ENCODE results near the gene PTGDR2. TPM values are rescaled to one million over a fixed set of nuclear protein-coding genes. Genes with fewer than 3 reads are reported as not detected.

The PTGDR2 gene
- total RNA-seq, 2 experiments from 2014 or later, result 0.19 TPM; not detected in 1

DNA sequence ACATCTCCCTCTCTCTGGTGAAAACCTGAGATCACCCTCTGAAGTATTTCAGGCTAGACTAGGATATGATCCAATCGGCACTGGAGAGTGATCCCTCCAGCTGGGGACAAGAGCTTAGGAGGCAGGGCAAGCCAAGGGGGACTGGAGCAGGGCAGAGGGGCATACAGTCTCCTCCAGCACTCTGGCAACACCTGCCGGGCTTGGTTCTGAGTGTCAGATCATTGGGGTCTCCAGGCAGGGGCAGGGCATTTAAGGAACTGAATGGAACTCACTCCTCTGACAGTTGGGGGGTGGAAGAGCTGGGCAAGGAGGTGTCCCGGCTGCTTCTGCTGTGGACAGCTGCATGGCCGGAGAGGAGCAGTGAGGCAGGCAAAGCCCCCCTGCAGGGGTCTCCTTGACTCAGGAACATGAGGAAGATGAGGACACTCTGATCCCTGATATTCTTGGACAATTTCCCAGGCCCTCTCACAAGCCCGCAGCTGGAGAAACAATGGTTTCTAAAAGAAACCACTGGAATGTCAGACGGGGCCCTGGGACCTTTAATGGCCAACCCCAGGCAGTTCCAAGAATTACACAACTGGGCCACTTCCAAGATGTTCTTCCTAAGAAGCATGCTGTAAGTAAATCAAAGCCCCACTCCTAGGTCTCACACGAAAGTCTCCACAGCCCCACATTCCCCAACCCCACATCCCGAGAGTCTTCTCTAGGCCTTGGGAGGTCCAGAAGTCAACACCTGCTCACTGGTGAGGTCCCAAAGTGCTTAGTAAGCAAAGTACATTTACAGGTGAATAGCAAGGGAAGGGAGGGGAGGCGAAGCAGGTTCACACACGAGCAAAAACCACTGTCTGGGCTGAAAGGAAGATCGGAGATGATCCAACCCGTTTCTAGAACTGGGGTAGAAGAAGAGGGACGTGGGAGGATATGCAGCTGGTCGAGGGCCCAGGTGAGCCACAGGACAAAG, 15.0 kb downstream of the PTGDR2 start:
- intact Hi-C loops (cut with micrococcal nuclease; ENCODE audit: unreplicated experiment), result no loop called here
- CTCF ChIA-PET (ENCODE audit: unreplicated experiment), result no interaction called here
- H3K36me3 ChIP-seq (ENCODE audit: insufficient read depth, low read length), result peaks cover 22% of the 10 kb centered on the region
- POLR2A ChIA-PET, result no interaction called here
- no peaks in the 10 kb centered on the region for H3K9me2 ChIP-seq (ENCODE audit: insufficient read depth, low read length)
- H3K79me2 ChIP-seq (ENCODE audit: insufficient read depth, low read depth, low read length), result peaks cover 39% of the 10 kb centered on the region
- H3K9me3 ChIP-seq (ENCODE audit: low read length), result no peaks in the 10 kb centered on the region
- no peak overlapping the region for H3K27ac ChIP-seq (ENCODE audit: low read depth, low read length, poor library complexity, severe bottlenecking)
- DNase-seq (ENCODE audit: low spot score), result no peak
- TF ChIP-seq, protein P1, sequence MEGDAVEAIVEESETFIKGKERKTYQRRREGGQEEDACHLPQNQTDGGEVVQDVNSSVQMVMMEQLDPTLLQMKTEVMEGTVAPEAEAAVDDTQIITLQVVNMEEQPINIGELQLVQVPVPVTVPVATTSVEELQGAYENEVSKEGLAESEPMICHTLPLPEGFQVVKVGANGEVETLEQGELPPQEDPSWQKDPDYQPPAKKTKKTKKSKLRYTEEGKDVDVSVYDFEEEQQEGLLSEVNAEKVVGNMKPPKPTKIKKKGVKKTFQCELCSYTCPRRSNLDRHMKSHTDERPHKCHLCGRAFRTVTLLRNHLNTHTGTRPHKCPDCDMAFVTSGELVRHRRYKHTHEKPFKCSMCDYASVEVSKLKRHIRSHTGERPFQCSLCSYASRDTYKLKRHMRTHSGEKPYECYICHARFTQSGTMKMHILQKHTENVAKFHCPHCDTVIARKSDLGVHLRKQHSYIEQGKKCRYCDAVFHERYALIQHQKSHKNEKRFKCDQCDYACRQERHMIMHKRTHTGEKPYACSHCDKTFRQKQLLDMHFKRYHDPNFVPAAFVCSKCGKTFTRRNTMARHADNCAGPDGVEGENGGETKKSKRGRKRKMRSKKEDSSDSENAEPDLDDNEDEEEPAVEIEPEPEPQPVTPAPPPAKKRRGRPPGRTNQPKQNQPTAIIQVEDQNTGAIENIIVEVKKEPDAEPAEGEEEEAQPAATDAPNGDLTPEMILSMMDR (conservative IDR thresholded peaks at IDR 0.05; ENCODE audit: low read length), result no peak
- no peak for TF ChIP-seq EZH2phosphoT487 (IDR thresholded peaks at IDR 0.05; ENCODE audit: borderline replicate concordance, low read depth, low read length)
- no TSS peak for BruUV-seq (replicated peaks)
- H3K4me3 ChIP-seq (ENCODE audit: low read depth, low read length, poor library complexity, severe bottlenecking), result no peak overlapping the region
- peaks cover 16% of the 10 kb centered on the region for H4K20me1 ChIP-seq (ENCODE audit: insufficient read depth, low read length)
- H3K4me1 ChIP-seq (ENCODE audit: insufficient read depth, low read length, poor library complexity, severe bottlenecking), result peaks cover 23% of the 10 kb centered on the region
- H3K4me2 ChIP-seq (ENCODE audit: low read length), result peak overlapping the region; percentile 98; the same call in 1 of the 2 replicates
- peak overlapping the region; percentile 84; the same call in 1 of the 2 replicates for H2AFZ ChIP-seq (ENCODE audit: low read length)

DNA sequence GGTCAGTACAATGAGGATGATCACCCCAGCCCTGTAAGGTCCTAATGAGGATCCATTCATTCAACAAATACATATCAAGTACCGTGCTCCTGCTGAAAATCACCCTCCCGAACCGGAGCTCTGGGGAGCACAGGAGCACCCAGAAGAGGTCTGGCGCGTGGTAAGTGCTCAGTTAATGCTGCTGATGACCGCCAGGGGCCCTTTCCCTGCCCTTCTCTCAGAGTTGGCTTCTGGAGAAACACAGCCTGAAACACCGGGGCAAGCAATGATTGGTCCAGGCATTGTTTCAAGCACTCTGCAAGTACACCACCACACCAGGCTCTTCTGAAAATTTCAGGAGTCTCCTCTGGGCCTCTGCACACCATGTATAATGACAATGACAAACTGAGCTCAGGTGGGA, 17.6 kb downstream of the PTGDR2 start:
- peaks cover 9% of the 10 kb centered on the region for H3K4me1 ChIP-seq (ENCODE audit: insufficient read depth, low read length, poor library complexity, severe bottlenecking)
- TF ChIP-seq, protein P1 (conservative IDR thresholded peaks at IDR 0.05; ENCODE audit: low read length), result peak; percentile 57; the same call in 1 of the 2 replicates
- TF ChIP-seq EZH2phosphoT487 (IDR thresholded peaks at IDR 0.05; ENCODE audit: borderline replicate concordance, low read depth, low read length), result no peak
- no peak overlapping the region for H3K4me3 ChIP-seq (ENCODE audit: low read depth, low read length, poor library complexity, severe bottlenecking)
- no peak overlapping the region for H3K4me2 ChIP-seq (ENCODE audit: low read length)
- no peaks in the 10 kb centered on the region for H3K36me3 ChIP-seq (ENCODE audit: insufficient read depth, low read length)
- no peaks in the 10 kb centered on the region for H3K9me2 ChIP-seq (ENCODE audit: insufficient read depth, low read length)
- H3K9me3 ChIP-seq (ENCODE audit: low read length), result no peaks in the 10 kb centered on the region
- peaks cover 13% of the 10 kb centered on the region for H3K79me2 ChIP-seq (ENCODE audit: insufficient read depth, low read depth, low read length)
- intact Hi-C loops (cut with micrococcal nuclease; ENCODE audit: unreplicated experiment), result no loop called here
- H2AFZ ChIP-seq (ENCODE audit: low read length), result no peak overlapping the region
- BruUV-seq (replicated peaks), result no TSS peak
- POLR2A ChIA-PET, result interaction anchor here (1.5 kb wide), 1 partner anchor 28 kb away, joined by 3 read pairs; no protein-coding TSS in a partner anchor
- no peaks in the 10 kb centered on the region for H4K20me1 ChIP-seq (ENCODE audit: insufficient read depth, low read length)
- H3K27ac ChIP-seq (ENCODE audit: low read depth, low read length, poor library complexity, severe bottlenecking), result no peak overlapping the region
- CTCF ChIA-PET (ENCODE audit: unreplicated experiment), result no interaction called here
- peak; percentile 36 for DNase-seq (ENCODE audit: low spot score)
